ENCODE data around the gene PTPRA.
"Not testable (repeated sequence)": the region's sequence is repeated elsewhere in the genome, so short reads cannot be mapped to it uniquely, and the experiment has no call there.

Gene PTPRA

GRCh38 chr20:3010985-3011723, 137.9 kb downstream of the PTPRA start:
- DNase-seq: no peak

DNA sequence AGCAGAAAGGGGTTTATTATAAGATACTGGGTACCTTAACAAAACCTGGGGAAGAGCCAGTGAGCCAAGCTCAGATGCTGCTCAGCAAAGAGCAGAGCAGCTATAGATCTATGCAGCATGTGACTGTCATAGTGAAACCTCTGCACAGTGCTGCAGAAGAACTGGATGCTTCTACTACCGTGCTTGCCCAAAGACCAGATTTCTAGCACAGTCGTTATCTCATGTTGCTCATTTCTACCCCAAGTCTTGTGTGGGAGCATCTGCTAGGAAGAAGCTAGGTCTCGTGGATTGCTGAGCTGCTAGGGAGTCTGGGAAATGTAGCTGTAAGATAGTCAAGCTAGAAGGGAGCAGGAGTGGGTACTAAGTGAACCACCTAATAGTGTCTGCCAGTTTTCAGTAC, 138.5 kb downstream of the PTPRA start:
- DNase-seq: no peak

DNA sequence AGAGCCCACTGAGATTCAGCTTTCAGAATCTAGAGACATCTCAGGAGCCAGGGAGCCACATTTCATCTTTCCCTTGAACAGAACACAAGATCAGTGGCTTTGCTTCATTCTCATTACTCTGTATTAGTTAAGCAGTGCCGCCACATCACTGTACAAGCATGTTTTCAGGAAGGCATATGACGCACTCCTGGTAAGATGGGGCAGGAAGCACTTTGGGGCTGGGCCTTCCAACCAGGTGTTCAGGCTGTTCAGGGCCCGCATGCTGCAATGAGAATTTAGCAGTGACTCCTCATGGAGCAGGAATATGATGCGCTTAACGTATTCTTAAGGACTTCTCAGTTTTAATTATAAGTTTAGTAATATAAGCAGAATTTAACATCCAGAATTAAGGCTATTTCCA, 140.5 kb downstream of the PTPRA start:
- no peak for DNase-seq

DNA sequence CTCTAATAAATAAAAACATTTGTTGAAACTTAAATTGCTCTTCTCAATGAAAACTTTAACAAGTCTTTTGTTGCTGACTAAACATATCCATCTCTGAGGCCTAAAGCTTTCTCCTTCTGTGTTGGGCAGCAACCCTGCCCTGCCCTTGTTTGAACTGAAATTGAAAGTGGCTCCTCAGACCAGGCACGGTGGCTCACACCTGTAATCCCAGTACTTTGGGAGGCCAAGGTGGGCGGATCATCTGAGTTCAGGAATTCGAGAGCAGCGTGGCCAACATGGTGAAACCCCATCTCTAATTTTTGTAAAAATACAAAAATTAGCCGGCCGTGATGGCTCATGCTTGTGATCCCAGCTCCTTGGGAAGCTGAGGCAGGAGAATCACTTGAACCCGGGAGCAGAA, 140.9 kb downstream of the PTPRA start:
- DNase-seq: no peak

DNA sequence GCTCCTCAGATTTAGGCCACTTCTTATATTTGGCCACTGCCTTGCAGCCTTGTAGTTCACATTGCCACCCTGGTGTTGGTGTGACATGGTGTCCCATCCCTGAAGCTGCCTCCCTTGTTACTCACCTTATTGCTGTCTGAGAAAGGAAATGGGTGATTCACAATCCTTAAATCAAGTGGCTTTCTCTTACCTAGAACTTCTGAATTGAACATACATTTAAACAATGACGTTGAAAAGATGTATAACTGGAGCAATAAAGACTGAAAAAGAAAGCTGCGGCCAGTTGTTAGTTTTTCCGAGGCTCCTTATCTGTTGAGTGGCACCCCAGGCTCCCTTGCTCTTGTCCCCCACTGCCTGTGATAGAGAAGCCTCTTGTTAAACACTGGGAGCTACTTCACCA, 141.4 kb downstream of the PTPRA start:
- no peak for DNase-seq

GRCh38 chr20:3015302-3015701, 142.0 kb downstream of the PTPRA start:
- not testable (repeated sequence) for DNase-seq

DNA sequence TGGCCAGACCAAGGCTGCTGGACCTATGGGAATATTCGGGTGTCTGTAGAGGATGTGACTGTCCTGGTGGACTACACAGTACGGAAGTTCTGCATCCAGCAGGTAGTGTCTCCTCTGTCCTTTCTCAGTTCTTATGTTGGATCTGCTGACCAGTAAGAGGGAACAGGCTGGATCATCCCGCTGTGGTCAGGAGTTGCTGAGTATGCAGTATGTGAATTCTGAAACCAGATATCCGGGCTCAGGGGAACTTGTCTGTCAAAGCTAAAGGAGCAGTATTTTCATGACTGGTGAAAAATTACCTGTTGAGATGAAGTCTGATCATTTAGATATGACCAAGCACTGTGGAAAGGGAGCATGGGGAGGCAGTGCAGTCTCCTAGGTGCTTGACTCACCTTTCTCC, 148.0 kb downstream of the PTPRA start:
- DNase-seq: no peak

DNA sequence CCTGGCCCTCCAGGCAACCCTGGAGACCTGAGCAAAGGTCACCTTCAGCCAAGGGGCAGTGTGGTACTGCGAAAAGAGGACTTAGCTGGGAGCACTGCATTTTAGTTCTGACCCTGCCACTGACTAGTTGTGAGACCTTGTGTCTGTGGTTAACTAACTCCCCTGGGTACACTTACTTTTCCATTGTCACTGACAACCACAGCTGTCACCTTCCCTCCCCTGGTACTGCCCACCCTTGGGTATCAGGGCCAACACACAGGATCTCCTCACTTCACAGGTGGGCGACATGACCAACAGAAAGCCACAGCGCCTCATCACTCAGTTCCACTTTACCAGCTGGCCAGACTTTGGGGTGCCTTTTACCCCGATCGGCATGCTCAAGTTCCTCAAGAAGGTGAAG, 148.5 kb downstream of the PTPRA start:
- DNase-seq: no peak

- DNase-seq: not testable (repeated sequence)
These were observed 149.5 kb downstream of the PTPRA start for GRCh38 chr20:3022559-3023490.

- no peak for DNase-seq
These were observed 154.7 kb downstream of the PTPRA start for GRCh38 chr20:3027987-3028386.

GRCh38 chr20:3031524-3032147, 158.4 kb downstream of the PTPRA start:
- DNase-seq: no peak

GRCh38 chr20:3032624-3033023, 159.3 kb downstream of the PTPRA start:
- no peak for DNase-seq

DNA sequence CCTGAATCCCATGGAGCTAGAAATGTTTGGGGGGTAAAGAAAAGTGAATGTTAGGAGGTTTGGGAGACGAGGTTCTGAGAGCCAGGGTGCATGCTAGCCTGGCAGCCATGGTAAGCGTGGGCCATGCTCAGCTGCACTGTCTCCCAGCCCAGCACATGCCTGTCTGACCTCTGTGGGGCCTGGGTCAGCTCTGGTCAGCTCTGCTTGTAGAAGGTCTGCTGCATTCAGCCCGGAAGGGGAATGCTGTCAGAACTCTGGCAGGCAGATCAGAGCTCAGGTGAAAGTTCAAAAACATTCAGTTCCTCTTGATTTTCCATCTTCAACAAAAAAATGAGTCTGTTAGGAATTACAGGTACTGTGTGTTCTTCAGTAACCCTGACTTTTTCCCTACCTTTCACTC, 164.4 kb downstream of the PTPRA start:
- DNase-seq: no peak

- DNase-seq: no peak
These were observed 165.2 kb downstream of the PTPRA start for GRCh38 chr20:3038454-3038853.

DNA sequence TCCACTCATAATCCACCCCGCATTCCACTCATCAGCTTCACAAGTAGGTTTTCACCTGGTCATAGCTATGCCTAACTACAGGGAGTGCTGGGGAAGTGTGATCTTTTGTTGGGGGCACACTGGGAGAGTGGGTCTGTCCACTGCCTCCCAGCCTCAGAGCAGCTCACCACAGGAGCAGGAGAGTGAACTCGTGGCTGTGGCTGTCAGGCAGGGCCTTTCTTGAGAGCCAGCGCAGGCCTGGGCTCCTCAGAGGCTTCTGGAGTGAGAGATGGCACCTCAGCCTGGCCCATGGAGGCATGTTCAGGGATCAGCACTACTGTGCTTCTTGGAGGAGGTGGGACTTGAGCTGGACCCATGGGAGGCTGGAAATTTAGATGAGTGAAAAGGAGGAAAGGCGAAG, 166.1 kb downstream of the PTPRA start:
- DNase-seq: no peak

DNA sequence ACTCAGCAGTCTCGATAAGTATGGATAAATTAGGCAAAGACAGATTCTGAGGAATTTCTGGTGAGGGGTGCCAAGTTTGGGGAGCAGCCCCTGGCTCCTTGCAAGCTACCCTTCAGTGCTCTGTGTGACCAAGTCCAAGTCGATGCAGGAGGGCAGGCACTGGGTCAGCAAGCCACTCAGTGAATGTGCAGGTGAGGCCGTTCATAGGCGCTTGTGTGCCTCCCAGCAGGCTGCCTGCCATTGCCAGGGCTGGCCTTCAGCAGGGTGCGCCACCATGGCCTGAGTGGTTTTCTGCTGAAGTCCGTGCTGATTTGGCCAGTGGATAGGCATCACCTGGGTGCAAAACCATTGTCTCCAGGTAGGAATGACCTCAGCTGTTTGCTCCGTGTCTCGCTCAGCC, 166.8 kb downstream of the PTPRA start:
- DNase-seq: no peak

- no peak for DNase-seq
These were observed 168.7 kb downstream of the PTPRA start for GRCh38 chr20:3041854-3042409.

DNA sequence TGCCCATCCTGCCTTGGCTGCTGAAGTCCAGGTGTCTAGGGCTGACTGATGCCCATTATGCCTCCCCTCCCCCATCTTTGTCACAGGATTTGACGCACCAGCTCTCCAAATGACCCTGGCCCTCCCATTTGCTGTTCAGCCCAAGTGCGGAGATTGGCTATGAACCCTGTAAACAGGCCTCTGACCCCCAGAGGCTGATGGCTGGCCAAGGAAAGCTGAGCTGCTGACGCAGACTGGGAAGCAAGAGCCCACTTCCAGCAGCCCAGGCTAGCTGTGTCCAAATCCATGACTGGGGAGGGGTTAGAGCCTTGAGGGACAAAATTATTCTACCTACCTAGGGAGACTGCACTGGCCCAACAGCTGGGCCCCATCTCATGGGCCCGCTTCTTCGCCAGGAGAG, 169.3 kb downstream of the PTPRA start:
- no peak for DNase-seq

GRCh38 chr20:3043322-3043721, 170.0 kb downstream of the PTPRA start, which contains the start of gene GNRH2:
Gene GNRH2 (plus strand): TSS chr20:3043622. CDS start chr20:3044415, 793 bp downstream.
- no peak for DNase-seq

GRCh38 chr20:3044336-3044965, 171.2 kb downstream of the PTPRA start:
- DNase-seq: no peak

DNA sequence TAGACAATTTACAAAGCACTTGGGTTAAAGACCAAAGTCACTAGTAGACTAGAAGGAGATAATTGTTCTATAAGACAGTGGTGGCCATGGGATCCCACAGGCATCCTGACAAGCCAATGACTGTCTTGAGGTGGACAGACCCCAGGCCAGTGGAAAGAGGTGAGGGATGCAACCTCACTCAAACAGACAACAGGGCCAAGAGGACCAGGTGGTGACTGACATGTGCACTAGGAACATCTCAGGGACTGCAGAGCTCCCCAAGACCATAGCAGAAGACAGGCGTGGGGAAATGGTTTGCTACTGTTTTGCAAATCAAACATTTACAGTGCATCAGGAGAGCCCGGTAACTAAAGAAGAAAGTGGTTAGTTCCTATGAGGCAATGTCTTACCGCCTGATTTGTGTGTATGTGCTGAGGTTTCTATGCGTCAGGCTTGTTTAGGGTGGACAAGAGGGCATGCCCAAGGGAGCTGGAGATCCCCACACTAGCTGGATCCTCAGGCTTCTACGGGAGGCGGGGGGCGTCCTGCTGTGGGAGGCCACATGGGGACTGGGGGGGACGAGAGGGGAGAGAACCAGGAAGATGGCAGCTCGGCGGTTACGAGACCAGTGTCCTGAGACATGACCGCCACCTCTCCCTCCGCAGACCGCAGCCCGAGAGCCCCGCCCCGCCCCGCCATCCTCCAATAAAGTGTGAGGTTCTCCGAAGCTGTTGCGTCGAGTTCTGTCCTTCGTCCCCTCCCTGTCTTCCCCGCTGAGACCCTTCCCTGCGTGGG, 171.9 kb downstream of the PTPRA start:
- no peak for DNase-seq
